ENCODE results near the gene COX6B2. TPM values are rescaled to one million over a fixed set of nuclear protein-coding genes. Genes with fewer than 3 reads are reported as not detected.
"Not testable (repeated sequence)": the region's sequence is repeated elsewhere in the genome, so short reads cannot be mapped to it uniquely, and the experiment has no call there.

The COX6B2 gene
- total and polyA plus RNA-seq, 9 donors = 0.09 to 2.4 (median 0.23) TPM; not detected in 3

DNA sequence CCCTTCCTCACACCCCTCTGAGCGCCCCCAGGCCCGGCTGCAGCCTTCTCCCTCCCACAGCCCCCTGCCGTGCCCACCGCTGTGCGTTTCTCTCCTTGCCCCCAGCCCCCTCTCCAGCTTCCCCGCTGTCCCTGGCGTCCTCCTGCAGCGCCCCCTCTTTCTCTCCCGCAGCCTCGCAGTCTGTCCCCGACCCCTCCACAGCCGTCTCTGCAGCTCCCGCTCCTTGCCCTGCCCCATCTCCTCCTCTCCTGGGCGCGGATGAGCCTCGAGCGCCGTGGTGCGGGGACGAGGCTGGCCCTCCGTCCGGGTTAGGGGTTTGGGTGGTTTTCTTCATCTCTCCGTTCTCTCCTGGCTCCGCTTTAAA lies 13.8 kb downstream of the COX6B2 start:
- H3K36me3 ChIP-seq (ENCODE audit: control insufficient read depth, insufficient read depth, low read length) = peaks cover 30% of the 10 kb centered on the region
- no peak for DNase-seq
- peaks cover 49% of the 10 kb centered on the region for H3K4me1 ChIP-seq (ENCODE audit: control insufficient read depth, insufficient read depth, low read length)
- H3K27ac ChIP-seq (ENCODE audit: low read length) = peak overlapping the region; percentile 94
- H3K4me3 ChIP-seq (ENCODE audit: low read length) = peak overlapping the region; percentile 90
- under 1% methylated on average over 12 of the region's 24 CpGs for WGBS (ENCODE audit: insufficient coverage)
- no peaks in the 10 kb centered on the region for H3K27me3 ChIP-seq (ENCODE audit: control insufficient read depth, insufficient read depth, low read length)
- H3K9me3 ChIP-seq (replicated peaks; ENCODE audit: control insufficient read depth, low read depth, low read length) = no peaks in the 10 kb centered on the region

- H3K27me3 ChIP-seq (ENCODE audit: control insufficient read depth, insufficient read depth, low read length) = no peaks in the 10 kb centered on the region
- peak overlapping the region; percentile 94 for H3K27ac ChIP-seq (ENCODE audit: low read length)
- H3K4me1 ChIP-seq (ENCODE audit: control insufficient read depth, insufficient read depth, low read length) = peaks cover 43% of the 10 kb centered on the region
- 3% methylated on average over 31 of the region's 44 CpGs for WGBS (ENCODE audit: insufficient coverage)
- DNase-seq = peak; percentile 57
- H3K9me3 ChIP-seq (replicated peaks; ENCODE audit: control insufficient read depth, low read depth, low read length) = no peaks in the 10 kb centered on the region
- peak overlapping the region; percentile 90 for H3K4me3 ChIP-seq (ENCODE audit: low read length)
- peaks cover 27% of the 10 kb centered on the region for H3K36me3 ChIP-seq (ENCODE audit: control insufficient read depth, insufficient read depth, low read length)
These were observed 14.4 kb downstream of the COX6B2 start for GRCh38 chr19:55339889-55340783.

GRCh38 chr19:55339105-55339888 lies 15.2 kb downstream of the COX6B2 start, which contains the start of gene KMT5C:
TSS of gene KMT5C (plus strand) at chr19:55339876. CDS start at chr19:55341937, 2,061 bp downstream.
- WGBS (ENCODE audit: insufficient coverage) = under 1% methylated on average over 54 of the region's 63 CpGs
- Histone ChIP-seq H3K4me3 (ENCODE audit: low read length) (peak within 1 kb of the TSS; percentile 90), H3K36me3 (ENCODE audit: control insufficient read depth, insufficient read depth, low read length) (peaks cover 23% of the 10 kb centered on the region), H3K4me1 (ENCODE audit: control insufficient read depth, insufficient read depth, low read length) (peaks cover 34% of the 10 kb centered on the region), H3K9me3 (replicated peaks; ENCODE audit: control insufficient read depth, low read depth, low read length) (no peaks in the 10 kb centered on the region), H3K27ac (ENCODE audit: low read length) (peak within 1 kb of the TSS; percentile 94), H3K27me3 (ENCODE audit: control insufficient read depth, insufficient read depth, low read length) (no peaks in the 10 kb centered on the region)
- peak; percentile 100 for DNase-seq

GRCh38 chr19:55336101-55336500 lies 18.4 kb downstream of the COX6B2 start:
- DNase-seq = no peak
- Histone ChIP-seq H3K36me3 (ENCODE audit: control insufficient read depth, insufficient read depth, low read length) (no peaks in the 10 kb centered on the region), H3K27ac (ENCODE audit: low read length) (no peak overlapping the region), H3K4me3 (ENCODE audit: low read length) (no peak overlapping the region), H3K27me3 (ENCODE audit: control insufficient read depth, insufficient read depth, low read length) (peaks cover 7% of the 10 kb centered on the region), H3K4me1 (ENCODE audit: control insufficient read depth, insufficient read depth, low read length) (peaks cover 16% of the 10 kb centered on the region), H3K9me3 (replicated peaks; ENCODE audit: control insufficient read depth, low read depth, low read length) (no peaks in the 10 kb centered on the region)
- 93% methylated on average over 2 of the region's 7 CpGs for WGBS (ENCODE audit: insufficient coverage)

GRCh38 chr19:55333870-55334269 lies 20.6 kb downstream of the COX6B2 start:
- no peaks in the 10 kb centered on the region for H3K36me3 ChIP-seq (ENCODE audit: control insufficient read depth, insufficient read depth, low read length)
- no peak for DNase-seq
- no peak overlapping the region for H3K4me3 ChIP-seq (ENCODE audit: low read length)
- no peaks in the 10 kb centered on the region for H3K9me3 ChIP-seq (replicated peaks; ENCODE audit: control insufficient read depth, low read depth, low read length)
- H3K27ac ChIP-seq (ENCODE audit: low read length) = no peak overlapping the region
- 75% methylated on average over 9 of the region's 11 CpGs for WGBS (ENCODE audit: insufficient coverage)
- H3K27me3 ChIP-seq (ENCODE audit: control insufficient read depth, insufficient read depth, low read length) = peaks cover 7% of the 10 kb centered on the region
- H3K4me1 ChIP-seq (ENCODE audit: control insufficient read depth, insufficient read depth, low read length) = peaks cover 6% of the 10 kb centered on the region

DNA sequence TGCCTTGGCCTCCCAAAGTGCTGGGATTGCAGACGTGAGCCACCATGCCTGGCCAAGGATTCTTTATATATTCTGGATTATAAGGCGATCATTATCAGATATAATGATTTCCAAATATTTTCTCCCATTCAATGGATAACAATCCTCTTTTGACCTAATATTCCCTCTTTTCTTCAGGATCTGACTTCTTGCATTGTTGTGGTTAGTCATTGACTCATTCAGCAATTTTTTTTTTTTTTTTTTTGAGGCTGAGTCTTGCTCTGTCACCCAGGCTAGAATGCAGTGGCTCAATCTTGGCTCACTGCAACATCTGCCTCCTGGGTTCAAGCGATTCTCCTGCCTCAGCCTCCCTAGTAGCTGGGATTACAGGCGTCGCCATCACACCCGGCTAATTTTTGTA lies 24.7 kb downstream of the COX6B2 start:
- H3K4me3 ChIP-seq (ENCODE audit: low read length); H3K27me3 ChIP-seq (ENCODE audit: control insufficient read depth, insufficient read depth, low read length); H3K4me1 ChIP-seq (ENCODE audit: control insufficient read depth, insufficient read depth, low read length); H3K9me3 ChIP-seq (replicated peaks; ENCODE audit: control insufficient read depth, low read depth, low read length); DNase-seq; H3K36me3 ChIP-seq (ENCODE audit: control insufficient read depth, insufficient read depth, low read length); H3K27ac ChIP-seq (ENCODE audit: low read length): not testable (repeated sequence)
- 100% methylated on average over 1 of the region's 6 CpGs for WGBS (ENCODE audit: insufficient coverage)

DNA sequence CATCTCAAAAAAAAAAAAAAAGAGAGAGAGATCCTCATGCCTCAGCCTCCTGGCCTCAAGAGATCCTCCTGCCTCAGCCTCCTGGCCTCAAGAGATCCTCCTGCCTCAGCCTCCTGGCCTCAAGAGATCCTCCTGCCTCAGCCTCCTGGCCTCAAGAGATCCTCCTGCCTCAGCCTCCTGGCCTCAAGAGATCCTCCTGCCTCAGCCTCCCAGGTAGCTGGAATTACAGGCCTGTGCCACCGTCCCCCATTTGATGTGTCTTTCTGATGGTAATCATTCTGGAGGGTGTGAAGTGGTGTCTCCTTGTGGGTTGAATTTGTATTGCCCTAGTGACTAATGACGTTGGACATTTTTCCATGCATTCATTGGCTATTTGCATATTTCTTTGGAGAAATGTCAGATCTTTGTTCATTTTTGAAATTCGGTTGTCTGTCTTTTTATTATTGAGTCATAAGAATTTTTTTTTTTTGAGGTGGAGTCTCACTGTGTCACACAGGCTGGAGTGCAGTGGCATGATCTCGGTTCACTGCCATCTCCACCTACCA lies 25.7 kb downstream of the COX6B2 start:
- not testable (repeated sequence) for H3K9me3 ChIP-seq (replicated peaks; ENCODE audit: control insufficient read depth, low read depth, low read length); DNase-seq; H3K4me1 ChIP-seq (ENCODE audit: control insufficient read depth, insufficient read depth, low read length); H3K27me3 ChIP-seq (ENCODE audit: control insufficient read depth, insufficient read depth, low read length); H3K27ac ChIP-seq (ENCODE audit: low read length); H3K4me3 ChIP-seq (ENCODE audit: low read length); H3K36me3 ChIP-seq (ENCODE audit: control insufficient read depth, insufficient read depth, low read length)
- WGBS (ENCODE audit: insufficient coverage) = 67% methylated on average over 1 of the region's 4 CpGs

- 50% methylated on average over 2 of the region's 14 CpGs for WGBS (ENCODE audit: insufficient coverage)
- Histone ChIP-seq H3K4me3 (ENCODE audit: low read length) (no peak within 1 kb of the TSS), H3K4me1 (ENCODE audit: control insufficient read depth, insufficient read depth, low read length) (no peaks in the 10 kb centered on the region), H3K27me3 (ENCODE audit: control insufficient read depth, insufficient read depth, low read length) (peaks cover 2% of the 10 kb centered on the region), H3K36me3 (ENCODE audit: control insufficient read depth, insufficient read depth, low read length) (no peaks in the 10 kb centered on the region), H3K27ac (ENCODE audit: low read length) (peak within 1 kb of the TSS; percentile 29), H3K9me3 (replicated peaks; ENCODE audit: control insufficient read depth, low read depth, low read length) (no peaks in the 10 kb centered on the region)
- no peak for DNase-seq
These were observed 29.3 kb downstream of the COX6B2 start, which contains the start of gene TMEM150B for GRCh38 chr19:55325172-55325571. TSS of gene TMEM150B (minus strand) at chr19:55325341. CDS start at chr19:55321036, 4,305 bp downstream.

GRCh38 chr19:55324662-55325061 lies 29.9 kb downstream of the COX6B2 start:
- 60% methylated on average over 3 of the region's 6 CpGs for WGBS (ENCODE audit: insufficient coverage)
- Histone ChIP-seq H3K4me3 (ENCODE audit: low read length) (no peak overlapping the region), H3K27ac (ENCODE audit: low read length) (peak overlapping the region; percentile 29), H3K27me3 (ENCODE audit: control insufficient read depth, insufficient read depth, low read length) (peaks cover 7% of the 10 kb centered on the region), H3K36me3 (ENCODE audit: control insufficient read depth, insufficient read depth, low read length) (no peaks in the 10 kb centered on the region), H3K4me1 (ENCODE audit: control insufficient read depth, insufficient read depth, low read length) (peaks cover 5% of the 10 kb centered on the region), H3K9me3 (replicated peaks; ENCODE audit: control insufficient read depth, low read depth, low read length) (no peaks in the 10 kb centered on the region)
- DNase-seq = no peak

Measured in muscle of leg (tissue), 11 donors.